Measurements from ENCODE around the gene SFN. TPM values are rescaled to one million over a fixed set of nuclear protein-coding genes. Genes with fewer than 3 reads are reported as not detected.

Gene SFN
- total and polyA plus RNA-seq, 2 donors from 2014 or later = 2.9 to 44.7 TPM

DNA sequence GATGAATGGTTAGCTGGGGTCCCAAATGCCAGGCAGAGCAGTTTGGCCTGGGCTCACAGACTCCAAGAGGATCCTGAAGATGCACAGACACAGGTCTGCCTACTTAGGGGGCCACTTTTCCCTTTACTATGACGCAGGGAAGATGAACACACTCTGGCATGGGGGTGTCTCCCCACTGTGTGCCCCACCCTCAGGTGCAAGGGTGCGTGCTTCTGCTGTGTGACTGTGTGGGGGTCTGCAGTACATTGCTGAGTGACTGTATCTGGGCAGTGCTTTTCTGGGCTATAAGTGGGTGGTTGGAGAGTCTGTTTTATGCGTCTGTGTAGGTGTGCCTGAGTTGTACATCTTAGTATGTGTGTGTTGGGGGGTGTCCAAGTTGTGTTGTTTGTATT, 47.0 kb downstream of the SFN start:
- DNase-seq = no peak
- TF ChIP-seq, protein P1, sequence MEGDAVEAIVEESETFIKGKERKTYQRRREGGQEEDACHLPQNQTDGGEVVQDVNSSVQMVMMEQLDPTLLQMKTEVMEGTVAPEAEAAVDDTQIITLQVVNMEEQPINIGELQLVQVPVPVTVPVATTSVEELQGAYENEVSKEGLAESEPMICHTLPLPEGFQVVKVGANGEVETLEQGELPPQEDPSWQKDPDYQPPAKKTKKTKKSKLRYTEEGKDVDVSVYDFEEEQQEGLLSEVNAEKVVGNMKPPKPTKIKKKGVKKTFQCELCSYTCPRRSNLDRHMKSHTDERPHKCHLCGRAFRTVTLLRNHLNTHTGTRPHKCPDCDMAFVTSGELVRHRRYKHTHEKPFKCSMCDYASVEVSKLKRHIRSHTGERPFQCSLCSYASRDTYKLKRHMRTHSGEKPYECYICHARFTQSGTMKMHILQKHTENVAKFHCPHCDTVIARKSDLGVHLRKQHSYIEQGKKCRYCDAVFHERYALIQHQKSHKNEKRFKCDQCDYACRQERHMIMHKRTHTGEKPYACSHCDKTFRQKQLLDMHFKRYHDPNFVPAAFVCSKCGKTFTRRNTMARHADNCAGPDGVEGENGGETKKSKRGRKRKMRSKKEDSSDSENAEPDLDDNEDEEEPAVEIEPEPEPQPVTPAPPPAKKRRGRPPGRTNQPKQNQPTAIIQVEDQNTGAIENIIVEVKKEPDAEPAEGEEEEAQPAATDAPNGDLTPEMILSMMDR (IDR thresholded peaks at IDR 0.05; ENCODE audit: borderline replicate concordance, extremely low read depth, insufficient read depth) = no peak
- no peaks in the 10 kb centered on the region for H3K27me3 ChIP-seq (ENCODE audit: control insufficient read depth, insufficient read depth, low read length)
- H3K36me3 ChIP-seq (ENCODE audit: control insufficient read depth in 2 of 3, insufficient read depth in 3 of 3, low read length in 3 of 3) = no peaks in the 10 kb centered on the region
- H3K4me1 ChIP-seq (ENCODE audit: control insufficient read depth in 2 of 3, insufficient read depth in 2 of 3, low read depth in 1 of 3, low read length in 3 of 3) = peaks cover 0 to 13% (median 9%) of the 10 kb centered on the region in 3 donors
- H3K4me3 ChIP-seq (ENCODE audit: low read length in 3 of 3) = no peak overlapping the region
- H3K27ac ChIP-seq (ENCODE audit: low read depth in 2 of 2, low read length in 2 of 2) = peak overlapping the region in 1 of 2 donors; percentile 17
- intact Hi-C loops (cut with DNase I) = no loop called here
- H3K9ac ChIP-seq (ENCODE audit: low read length in 3 of 3) = no peak overlapping the region
- H3K9me3 ChIP-seq (ENCODE audit: control insufficient read depth in 2 of 3, insufficient read depth in 1 of 3, low read length in 3 of 3) = no peaks in the 10 kb centered on the region
- no peak for FAIRE-seq

DNA sequence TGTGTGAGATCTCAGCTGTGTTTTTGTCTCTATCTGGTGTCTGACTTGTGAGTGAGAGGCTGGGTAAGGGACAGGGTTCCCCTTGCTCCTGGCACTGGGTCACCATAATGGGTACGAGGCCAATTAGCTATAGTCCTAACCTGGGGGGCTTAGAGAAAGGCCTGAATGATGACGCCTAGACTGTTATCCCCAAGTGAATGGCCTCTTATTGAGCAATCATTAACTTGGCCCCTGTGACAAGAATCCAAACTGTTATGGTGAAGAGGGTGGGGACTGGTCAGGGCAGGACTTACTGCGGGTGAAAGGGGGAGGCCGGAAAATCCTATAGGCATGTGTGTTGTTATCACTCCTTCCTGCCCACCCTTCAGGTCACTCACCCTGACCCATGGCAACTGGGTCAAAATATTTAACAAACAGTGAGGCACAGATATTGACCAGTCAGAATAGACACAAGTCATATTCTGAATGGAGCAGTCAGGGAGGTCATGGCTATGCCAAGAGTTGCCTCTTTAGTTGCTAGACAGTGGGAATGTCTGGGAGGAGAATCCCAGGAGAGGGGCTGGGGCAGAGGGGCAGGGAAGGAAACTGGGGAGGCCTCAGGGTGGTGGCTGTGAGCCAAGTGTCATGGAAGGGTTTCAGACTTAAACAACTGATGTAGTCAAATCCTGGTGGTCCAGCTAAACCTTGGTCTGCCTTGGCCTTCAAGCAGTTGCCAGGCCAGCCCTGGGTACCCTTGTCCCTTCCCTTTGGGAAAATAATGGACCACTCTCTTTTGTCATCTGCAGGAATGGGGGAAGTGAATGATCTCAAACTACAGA, 47.6 kb downstream of the SFN start:
- FAIRE-seq (no peak), DNase-seq (peak in 1 of 5 donors; percentile 37)
- H3K4me1 ChIP-seq (ENCODE audit: control insufficient read depth in 2 of 3, insufficient read depth in 2 of 3, low read depth in 1 of 3, low read length in 3 of 3) = peaks cover 0 to 13% (median 9%) of the 10 kb centered on the region in 3 donors
- no peaks in the 10 kb centered on the region for H3K27me3 ChIP-seq (ENCODE audit: control insufficient read depth, insufficient read depth, low read length)
- H3K27ac ChIP-seq (ENCODE audit: low read depth in 2 of 2, low read length in 2 of 2) = peak overlapping the region; percentile 5 to 20
- H3K36me3 ChIP-seq (ENCODE audit: control insufficient read depth in 2 of 3, insufficient read depth in 3 of 3, low read length in 3 of 3) = no peaks in the 10 kb centered on the region
- H3K9me3 ChIP-seq (ENCODE audit: control insufficient read depth in 2 of 3, insufficient read depth in 1 of 3, low read length in 3 of 3) = no peaks in the 10 kb centered on the region
- peak overlapping the region in 1 of 3 donors; percentile 27 for H3K4me3 ChIP-seq (ENCODE audit: low read length in 3 of 3)
- H3K9ac ChIP-seq (ENCODE audit: low read length in 3 of 3) = peak overlapping the region in 1 of 3 donors; percentile 38
- TF ChIP-seq, protein P1 (IDR thresholded peaks at IDR 0.05; ENCODE audit: borderline replicate concordance, extremely low read depth, insufficient read depth) = no peak
- intact Hi-C loops (cut with DNase I) = no loop called here

DNA sequence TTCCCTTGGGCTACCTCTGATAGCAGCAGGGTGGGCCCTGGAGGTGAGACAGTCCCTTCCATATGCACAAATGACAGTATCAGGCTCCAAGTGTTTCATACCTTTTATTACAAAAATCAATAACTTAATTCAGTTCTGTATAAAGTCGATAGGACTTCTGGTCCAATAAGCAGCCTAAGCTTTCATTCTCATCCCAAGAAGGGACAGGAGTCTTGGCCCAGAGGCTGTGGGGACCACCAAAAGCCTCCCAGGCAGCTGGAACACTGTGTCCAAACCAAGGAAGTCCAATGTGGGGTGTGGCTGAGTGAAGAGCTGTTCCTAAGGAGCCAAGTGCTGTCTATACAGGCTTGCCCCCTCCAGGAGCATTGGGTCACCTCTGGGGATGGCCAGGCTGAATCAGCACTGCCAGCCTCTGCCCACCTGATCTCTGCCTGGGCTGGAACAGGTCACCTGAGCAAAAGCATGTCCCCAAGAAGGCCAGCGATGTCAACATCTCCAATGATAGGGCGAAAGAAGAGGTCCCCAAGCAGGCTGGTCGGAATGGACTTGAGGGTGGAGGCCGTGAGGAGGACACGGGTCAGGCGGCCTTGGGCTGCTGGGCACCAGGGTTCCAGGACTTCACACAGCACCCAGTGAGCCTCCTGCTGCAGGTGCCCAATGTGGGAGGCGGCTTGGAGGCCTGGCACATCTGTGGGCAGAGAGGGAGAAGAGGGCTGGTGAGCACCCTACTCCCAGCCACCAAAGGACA, 48.6 kb downstream of the SFN start:
- Histone ChIP-seq H3K4me3 (ENCODE audit: low read length in 3 of 3) (peak overlapping the region in 1 of 3 donors; percentile 75), H3K27me3 (ENCODE audit: control insufficient read depth, insufficient read depth, low read length) (no peaks in the 10 kb centered on the region), H3K36me3 (ENCODE audit: control insufficient read depth in 2 of 3, insufficient read depth in 3 of 3, low read length in 3 of 3) (no peaks in the 10 kb centered on the region), H3K27ac (ENCODE audit: low read depth in 2 of 2, low read length in 2 of 2) (peak overlapping the region in 1 of 2 donors; percentile 18), H3K9ac (ENCODE audit: low read length in 3 of 3) (no peak overlapping the region), H3K9me3 (ENCODE audit: control insufficient read depth in 2 of 3, insufficient read depth in 1 of 3, low read length in 3 of 3) (no peaks in the 10 kb centered on the region), H3K4me1 (ENCODE audit: control insufficient read depth in 2 of 3, insufficient read depth in 2 of 3, low read depth in 1 of 3, low read length in 3 of 3) (peaks cover 0 to 13% (median 9%) of the 10 kb centered on the region in 3 donors)
- DNase-seq (no peak), FAIRE-seq (no peak)
- intact Hi-C loops (cut with DNase I) = no loop called here
- TF ChIP-seq, protein P1 (IDR thresholded peaks at IDR 0.05; ENCODE audit: borderline replicate concordance, extremely low read depth, insufficient read depth) = no peak
